Measurements from ENCODE around the gene ITGBL1. TPM values are rescaled to one million over a fixed set of nuclear protein-coding genes. Genes with fewer than 3 reads are reported as not detected.

ITGBL1 gene
- polyA plus RNA-seq, 3 donors = not detected

- intact Hi-C loops (cut with micrococcal nuclease) = no loop called here
- Histone ChIP-seq H3K27me3 (ENCODE audit: control insufficient read depth in 2 of 2, insufficient read depth in 2 of 2, low read length in 2 of 2) (no peaks in the 10 kb centered on the region), H3K79me2 (ENCODE audit: insufficient read depth, low read length) (no peaks in the 10 kb centered on the region), H3K36me3 (replicated peaks in 1 of 2; ENCODE audit: control insufficient read depth in 1 of 2, insufficient read depth in 2 of 2, low read length in 2 of 2) (no peaks in the 10 kb centered on the region), H3K9me3 (replicated peaks in 1 of 2; ENCODE audit: control insufficient read depth in 1 of 2, insufficient read depth in 1 of 2, low read length in 2 of 2) (no peaks in the 10 kb centered on the region), H4K20me1 (ENCODE audit: insufficient read depth, low read length) (no peaks in the 10 kb centered on the region), H3K9ac (ENCODE audit: insufficient read depth, low read length, poor library complexity, severe bottlenecking) (no peak overlapping the region), H3K4me2 (replicated peaks; ENCODE audit: extremely low read depth, low read length, poor library complexity, severe bottlenecking) (no peak overlapping the region), H3K27ac (ENCODE audit: low read depth in 1 of 2, low read length in 2 of 2) (no peak overlapping the region), H2AFZ (ENCODE audit: insufficient read depth, low read depth, low read length, poor library complexity, severe bottlenecking) (no peak overlapping the region), H3K4me1 (ENCODE audit: control insufficient read depth in 1 of 2, insufficient read depth in 2 of 2, low read length in 2 of 2) (no peaks in the 10 kb centered on the region), H3K4me3 (replicated peaks in 1 of 3; ENCODE audit: low read depth in 2 of 3, low read length in 3 of 3) (no peak overlapping the region)
- no peak for TF ChIP-seq CTCF (IDR thresholded peaks at IDR 0.05)
- Mint-ChIP-seq H3K9me3 (no peaks in the 10 kb centered on the region), H3K27ac (no peak overlapping the region), H3K36me3 (no peaks in the 10 kb centered on the region), H3K4me3 (no peak overlapping the region), H3K27me3 (ENCODE audit: low read depth in 3 of 3) (peaks cover 0 to 2% (median 0%) of the 10 kb centered on the region in 3 donors), H3K4me1 (no peaks in the 10 kb centered on the region)
- DNase-seq = no peak
These were observed 74.7 kb downstream of the ITGBL1 start for GRCh38 chr13:101527130-101527529.

GRCh38 chr13:101529422-101529821 is 76.9 kb downstream of the ITGBL1 start:
- Histone ChIP-seq H4K20me1 (ENCODE audit: insufficient read depth, low read length) (no peaks in the 10 kb centered on the region), H3K9me3 (replicated peaks in 1 of 2; ENCODE audit: control insufficient read depth in 1 of 2, insufficient read depth in 1 of 2, low read length in 2 of 2) (no peaks in the 10 kb centered on the region), H3K4me3 (replicated peaks in 1 of 3; ENCODE audit: low read depth in 2 of 3, low read length in 3 of 3) (no peak overlapping the region), H3K27me3 (ENCODE audit: control insufficient read depth in 2 of 2, insufficient read depth in 2 of 2, low read length in 2 of 2) (no peaks in the 10 kb centered on the region), H2AFZ (ENCODE audit: insufficient read depth, low read depth, low read length, poor library complexity, severe bottlenecking) (no peak overlapping the region), H3K4me1 (ENCODE audit: control insufficient read depth in 1 of 2, insufficient read depth in 2 of 2, low read length in 2 of 2) (no peaks in the 10 kb centered on the region), H3K27ac (ENCODE audit: low read depth in 1 of 2, low read length in 2 of 2) (no peak overlapping the region), H3K79me2 (ENCODE audit: insufficient read depth, low read length) (no peaks in the 10 kb centered on the region), H3K36me3 (replicated peaks in 1 of 2; ENCODE audit: control insufficient read depth in 1 of 2, insufficient read depth in 2 of 2, low read length in 2 of 2) (no peaks in the 10 kb centered on the region), H3K4me2 (replicated peaks; ENCODE audit: extremely low read depth, low read length, poor library complexity, severe bottlenecking) (no peak overlapping the region), H3K9ac (ENCODE audit: insufficient read depth, low read length, poor library complexity, severe bottlenecking) (no peak overlapping the region)
- H3K27me3 Mint-ChIP-seq (ENCODE audit: low read depth in 3 of 3) = peaks cover 0 to 2% (median 0%) of the 10 kb centered on the region in 3 donors
- 51% methylated on average over 2 of the region's 4 CpGs for WGBS (ENCODE audit: insufficient coverage)
- peaks cover 0 to 2% (median 0%) of the 10 kb centered on the region in 7 donors for H3K9me3 Mint-ChIP-seq
- DNase-seq = no peak
- no peaks in the 10 kb centered on the region for H3K36me3 Mint-ChIP-seq
- no peak overlapping the region for H3K27ac Mint-ChIP-seq
- no peak overlapping the region for H3K4me3 Mint-ChIP-seq
- intact Hi-C loops (cut with micrococcal nuclease) = no loop called here
- no peaks in the 10 kb centered on the region for H3K4me1 Mint-ChIP-seq
- TF ChIP-seq CTCF (IDR thresholded peaks at IDR 0.05) = no peak

Measured in CD14-positive monocyte (primary cell).